CD4-positive, alpha-beta T cell treated with Interferon gamma for 1 hour (primary cell): ENCODE measurements around the gene SUPT4H1.

Source experiments
- DNase-seq: peaks from one replicate; pipeline ENCODE4 v3.0.0-alpha.2; 2020

The SUPT4H1 gene

GRCh38 chr17:58302919-58303585, 48.9 kb downstream of the SUPT4H1 start:
- DNase-seq = no peak

GRCh38 chr17:58302171-58302918, 49.7 kb downstream of the SUPT4H1 start:
- DNase-seq = no peak

GRCh38 chr17:58301504-58302150, 50.4 kb downstream of the SUPT4H1 start:
- DNase-seq = no peak

- DNase-seq = no peak
Measured at GRCh38 chr17:58300336-58300735, 51.7 kb downstream of the SUPT4H1 start.
